Endothelial cell of umbilical vein (primary cell): ENCODE results near the gene SIAH1. TPM values are rescaled to one million over a fixed set of nuclear protein-coding genes. Genes with fewer than 3 reads are reported as not detected.

Experiments
- BruUV-seq: library from RNA; stranded (reverse); fragments of 400-500 nt; replicated peaks from 2 replicates; lab custom pipeline; 2021; lab: Mats Ljungman, UMichigan
- CTCF ChIA-PET: fragments of 300-600, 350-600 bp; sonication (Branson Sonifier 250); formaldehyde crosslinking; loops from one replicate; lab custom pipeline; 2021; ENCODE audit warnings: antibody characterized with exemption, inconsistent platforms; lab: Charles Lee
- POLR2A ChIA-PET: fragments of 300-600, 350-600 bp; sonication (Branson Sonifier 250); formaldehyde crosslinking; loops from one replicate; lab custom pipeline; 2021; ENCODE audit warnings: antibody characterized with exemption, inconsistent platforms; lab: Charles Lee
- DNase-seq: peaks from one replicate; pipeline ENCODE4 v3.0.0-alpha.2; 2011; ENCODE audit warnings: low read depth, low spot score
- FAIRE-seq: peaks from 2 replicates; lab custom pipeline; 2011; peaks lifted over from hg19 to GRCh38; lab: Jason Lieb, UNC
- H2AFZ ChIP-seq: 2 replicates; pipeline ENCODE4 v1.6.0; 2012; ENCODE audit warnings: low read depth, low read length, control low read depth, inconsistent platforms
- H3K27ac ChIP-seq: 2 replicates; pipeline ENCODE4 v1.5.1; 2011; ENCODE audit warnings: low read depth, mild to moderate bottlenecking, control low read depth, low read length, moderate library complexity; ENCODE audit not compliant: insufficient read depth
- H3K27me3 ChIP-seq, 2 experiments: 2 replicates each; pipeline versions ENCODE4 v1.6.0 to v1.6.1; 2011; ENCODE audit warnings: low read length in 2 of 2, mixed read lengths in 1 of 2; ENCODE audit not compliant: control insufficient read depth in 2 of 2, insufficient read depth in 2 of 2
- H3K36me3 ChIP-seq, 2 experiments: 2 replicates in 1 of 2; 3 replicates in 1 of 2; pipeline ENCODE4 v1.5.1; 2011; ENCODE audit warnings: low read length in 2 of 2, mild to moderate bottlenecking in 1 of 2, moderate library complexity in 1 of 2; ENCODE audit not compliant: control insufficient read depth in 2 of 2, insufficient read depth in 2 of 2; ENCODE audit errors: extremely low read depth in 1 of 2
- H3K4me1 ChIP-seq: 3 replicates; pipeline ENCODE4 v1.5.1; 2011; ENCODE audit warnings: mild to moderate bottlenecking, low read length; ENCODE audit not compliant: control insufficient read depth, insufficient read depth; ENCODE audit errors: extremely low read depth
- H3K4me2 ChIP-seq: 2 replicates; pipeline ENCODE4 v1.6.1; 2011; ENCODE audit warnings: low read length, control low read depth, mixed read lengths; ENCODE audit not compliant: insufficient read depth
- H3K4me3 ChIP-seq, 3 experiments: fragments of 200-600 bp in 1 of 3; sonication (generic), shearing (Covaris generic) in 1 of 3; replicated peaks in 1 of 3; 2 replicates each; pipeline ENCODE4 v1.5.1; 2011 to 2016; ENCODE audit warnings: control low read depth in 3 of 3, low read length in 3 of 3, mild to moderate bottlenecking in 2 of 3, inconsistent platforms in 1 of 3, low read depth in 1 of 3, moderate library complexity in 1 of 3; ENCODE audit not compliant: insufficient read depth in 1 of 3
- H3K79me2 ChIP-seq: 2 replicates; pipeline ENCODE4 v1.6.0; 2012; ENCODE audit warnings: low read length, inconsistent platforms; ENCODE audit not compliant: control insufficient read depth, insufficient read depth
- H3K9ac ChIP-seq: replicated peaks from 2 replicates; pipeline ENCODE3; 2011; ENCODE audit warnings: low read length, control low read depth; ENCODE audit not compliant: insufficient read depth; ENCODE audit errors: extremely low read depth
- H3K9me1 ChIP-seq: replicated peaks from 3 replicates; pipeline ENCODE4 v1.6.0; 2011; ENCODE audit warnings: mild to moderate bottlenecking, low read length; ENCODE audit not compliant: control insufficient read depth, insufficient read depth; ENCODE audit errors: extremely low read depth
- H3K9me3 ChIP-seq: replicated peaks from 2 replicates; pipeline ENCODE4 v1.5.1; 2012; ENCODE audit warnings: low read length, inconsistent platforms; ENCODE audit not compliant: control insufficient read depth, insufficient read depth
- H4K20me1 ChIP-seq: replicated peaks from 2 replicates; pipeline ENCODE3; 2011; ENCODE audit warnings: mild to moderate bottlenecking, low read length; ENCODE audit not compliant: control insufficient read depth, insufficient read depth; ENCODE audit errors: extremely low read depth
- EZH2 ChIP-seq: IDR thresholded peaks from 2 replicates; pipeline ENCODE4 v1.6.1; 2012; ENCODE audit warnings: borderline replicate concordance, low read depth, mild to moderate bottlenecking, moderate library complexity, low read length, inconsistent platforms; ENCODE audit not compliant: severe bottlenecking
- FOS ChIP-seq: IDR thresholded peaks from 2 replicates; pipeline ENCODE4 v1.6.1; 2011; ENCODE audit warnings: mild to moderate bottlenecking, low read length, moderate library complexity, borderline replicate concordance; ENCODE audit not compliant: insufficient read depth
- GATA2 ChIP-seq: IDR thresholded peaks from 2 replicates; pipeline ENCODE4 v1.7.0; 2011; ENCODE audit warnings: low read depth, mild to moderate bottlenecking, moderate library complexity, mixed read lengths, low read length; ENCODE audit not compliant: insufficient read length, insufficient read depth
- JUN ChIP-seq: IDR thresholded peaks from 2 replicates; pipeline ENCODE4 v1.6.1; 2011; ENCODE audit warnings: borderline replicate concordance, low read depth; ENCODE audit not compliant: insufficient read length, insufficient read depth
- MYC ChIP-seq: IDR thresholded peaks from one replicate; pipeline ENCODE4 v1.6.1; 2011; ENCODE audit warnings: mild to moderate bottlenecking, low read depth, low read length
- POLR2A ChIP-seq: IDR thresholded peaks from 2 replicates; pipeline ENCODE4 v1.6.1; 2012; ENCODE audit warnings: low read depth, mild to moderate bottlenecking, control low read depth, low read length
- POLR2AphosphoS5 ChIP-seq: IDR thresholded peaks from 2 replicates; pipeline ENCODE4 v1.6.1; 2012; ENCODE audit warnings: low read depth, mild to moderate bottlenecking, control low read depth, low read length, moderate library complexity; ENCODE audit not compliant: insufficient read depth
- dilution Hi-C: fragments of 300-500 bp; cut with MboI; formaldehyde crosslinking; loops from one replicate; pipeline ENCODE4 v1.15.0; 2019; ENCODE audit warnings: low sequenced_read_pairs; ENCODE audit not compliant: extremely low pct_ligation_motif_present
- intact Hi-C: fragments of 100-400 bp; cut with micrococcal nuclease; formaldehyde crosslinking; loops from one replicate; pipeline ENCODE4 v1.10.0; 2022
- polyA plus RNA-seq, 4 experiments: library from polyadenylated mRNA; depleted of rRNA in 3 of 4; stranded (reverse) in 3 of 4; unstranded in 1 of 4; fragments of >200 nt; gene quantifications; 2 replicates each; pipeline versions ENCODE4 v1.2.1 to v1.2.3, GENCODE V29; 2011 to 2012; ENCODE audit warnings: missing spikeins in 1 of 4
- total RNA-seq: library from RNA; stranded (reverse); gene quantifications from 2 replicates; pipeline ENCODE4 v1.2.3, GENCODE V29; 2021
- TF ChIP-seq, protein P1 (sequence below): IDR thresholded peaks from 2 replicates; pipeline ENCODE4 v1.6.1; 2011; ENCODE audit not compliant: insufficient read depth, insufficient read length
- TF ChIP-seq, protein P2 (sequence below), 2 donors: IDR thresholded peaks; 1 replicate in 1 of 2; 2 replicates in 1 of 2; pipeline ENCODE4 v1.5.1; 2011; ENCODE audit warnings: low read length in 2 of 2, mild to moderate bottlenecking in 2 of 2, moderate library complexity in 2 of 2, control low read depth in 1 of 2, inconsistent platforms in 1 of 2, low read depth in 1 of 2; ENCODE audit not compliant: insufficient read depth in 1 of 2; ENCODE audit errors: extremely low read depth in 1 of 2

Gene SIAH1
- total and polyA plus RNA-seq, 2 donors (not counting 3 experiments of a cell fraction or from before 2014, with no cell fraction given) = 14.4 to 19.9 TPM

DNA sequence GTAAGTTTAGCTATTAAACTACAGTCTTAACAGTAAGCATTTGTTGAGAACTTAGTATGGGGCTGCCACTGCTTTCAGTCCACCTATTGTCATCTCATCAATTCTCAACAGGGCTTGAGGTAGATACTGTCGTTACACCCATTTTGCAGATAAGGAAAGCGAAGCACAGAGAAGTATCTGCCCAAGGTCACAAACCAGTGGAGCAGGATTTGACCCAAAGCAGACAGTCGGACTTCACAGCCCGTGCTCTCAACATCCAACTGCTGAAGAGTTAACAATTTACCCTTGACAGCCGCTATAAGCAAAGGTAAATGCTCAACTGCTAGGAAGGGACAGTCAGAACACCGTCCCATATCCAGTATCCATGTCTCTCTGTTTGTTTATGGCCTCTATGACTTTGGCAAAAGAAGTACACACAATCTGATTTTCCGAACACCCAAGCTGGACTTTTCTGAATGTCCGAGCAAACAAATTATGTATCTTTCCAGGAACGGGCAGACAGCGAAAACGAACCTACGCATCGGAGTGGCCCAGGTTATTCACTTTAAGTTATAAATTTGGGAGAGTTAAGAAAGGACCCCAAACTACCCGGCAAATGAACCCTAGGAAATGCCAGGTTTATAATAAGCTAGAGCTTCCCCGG lies 1.2 kb downstream of the SIAH1 start:
- DNase-seq (peak; percentile 63), FAIRE-seq (peak; percentile 66)
- Histone ChIP-seq H3K9me1 (no peaks in the 10 kb centered on the region), H3K27ac (peak overlapping the region; percentile 65), H3K9ac (peak overlapping the region; percentile 88), H2AFZ (no peak overlapping the region), H3K36me3 (no peaks in the 10 kb centered on the region), H3K4me3 (peak overlapping the region; percentile 64 to 99 (median 77)), H3K27me3 (no peaks in the 10 kb centered on the region), H3K79me2 (peaks cover 54% of the 10 kb centered on the region), H3K9me3 (no peaks in the 10 kb centered on the region), H4K20me1 (peaks cover 6% of the 10 kb centered on the region), H3K4me2 (peak overlapping the region; percentile 98), H3K4me1 (peaks cover 18% of the 10 kb centered on the region)
- ChIA-PET POLR2A (interaction anchor here (1.5 kb wide), 1 partner anchor 18 kb away, joined by 4 read pairs; no protein-coding TSS in a partner anchor), CTCF (interaction anchor here (2.7 to 3.3 kb wide), 2 partner anchors 18 to 239 kb away, joined by 12 to 17 read pairs; no protein-coding TSS in a partner anchor)
- intact Hi-C loops (loop anchor here (1.0 to 10.0 kb wide), 4 partner anchors 31 to 139 kb away; partner anchors contain the start of genes ABCC11 and LONP2), dilution Hi-C loops (no loop called here)
- TF ChIP-seq, protein P1, sequence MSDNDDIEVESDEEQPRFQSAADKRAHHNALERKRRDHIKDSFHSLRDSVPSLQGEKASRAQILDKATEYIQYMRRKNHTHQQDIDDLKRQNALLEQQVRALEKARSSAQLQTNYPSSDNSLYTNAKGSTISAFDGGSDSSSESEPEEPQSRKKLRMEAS = no peak
- TF ChIP-seq GATA2 = no peak
- no peak for TF ChIP-seq MYC
- TF ChIP-seq POLR2A = no peak
- no peak for TF ChIP-seq JUN
- no peak for TF ChIP-seq POLR2AphosphoS5
- TF ChIP-seq, protein P2, sequence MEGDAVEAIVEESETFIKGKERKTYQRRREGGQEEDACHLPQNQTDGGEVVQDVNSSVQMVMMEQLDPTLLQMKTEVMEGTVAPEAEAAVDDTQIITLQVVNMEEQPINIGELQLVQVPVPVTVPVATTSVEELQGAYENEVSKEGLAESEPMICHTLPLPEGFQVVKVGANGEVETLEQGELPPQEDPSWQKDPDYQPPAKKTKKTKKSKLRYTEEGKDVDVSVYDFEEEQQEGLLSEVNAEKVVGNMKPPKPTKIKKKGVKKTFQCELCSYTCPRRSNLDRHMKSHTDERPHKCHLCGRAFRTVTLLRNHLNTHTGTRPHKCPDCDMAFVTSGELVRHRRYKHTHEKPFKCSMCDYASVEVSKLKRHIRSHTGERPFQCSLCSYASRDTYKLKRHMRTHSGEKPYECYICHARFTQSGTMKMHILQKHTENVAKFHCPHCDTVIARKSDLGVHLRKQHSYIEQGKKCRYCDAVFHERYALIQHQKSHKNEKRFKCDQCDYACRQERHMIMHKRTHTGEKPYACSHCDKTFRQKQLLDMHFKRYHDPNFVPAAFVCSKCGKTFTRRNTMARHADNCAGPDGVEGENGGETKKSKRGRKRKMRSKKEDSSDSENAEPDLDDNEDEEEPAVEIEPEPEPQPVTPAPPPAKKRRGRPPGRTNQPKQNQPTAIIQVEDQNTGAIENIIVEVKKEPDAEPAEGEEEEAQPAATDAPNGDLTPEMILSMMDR (IDR thresholded peaks at IDR 0.05; ENCODE audit: extremely low read depth in 1 of 2, insufficient read depth in 1 of 2, low read depth in 1 of 2, low read length in 2 of 2) = no peak
- no peak for TF ChIP-seq FOS
- TF ChIP-seq EZH2 = no peak
- TSS peak; percentile 57 for BruUV-seq
